Loucy (cell line): ENCODE results near the gene IFNA2.

Experiments
- H2AFZ ChIP-seq: fragments of 200-600 bp; sonication (generic); 2 replicates; pipeline ENCODE4 v1.6.0; 2016; ENCODE audit warnings: antibody characterized with exemption, mild to moderate bottlenecking, low read length, moderate library complexity
- H3F3A ChIP-seq: fragments of 200-600 bp; 2 replicates; pipeline ENCODE4 v1.6.0; 2016; ENCODE audit warnings: antibody characterized with exemption, low read depth, mild to moderate bottlenecking
- H3K27me3 ChIP-seq: fragments of 200-600 bp; sonication (generic); 2 replicates; pipeline ENCODE4 v1.6.1; 2014; ENCODE audit warnings: low read length, mild to moderate bottlenecking; ENCODE audit not compliant: insufficient read depth, poor library complexity, severe bottlenecking
- H3K36me3 ChIP-seq: fragments of 200-600 bp; sonication (generic); 2 replicates; pipeline ENCODE4 v1.6.1; 2016; ENCODE audit warnings: low read length; ENCODE audit not compliant: insufficient read depth
- H3K4me1 ChIP-seq: fragments of 200-600 bp; sonication (generic); 2 replicates; pipeline ENCODE4 v1.5.1; 2014; ENCODE audit warnings: low read length, mild to moderate bottlenecking; ENCODE audit not compliant: insufficient read depth, poor library complexity, severe bottlenecking
- H3K4me2 ChIP-seq: fragments of 200-600 bp; sonication (generic); 2 replicates; pipeline ENCODE4 v1.6.0; 2014; ENCODE audit warnings: antibody characterized with exemption, low read length, low read depth, mild to moderate bottlenecking; ENCODE audit not compliant: poor library complexity, severe bottlenecking
- H3K4me3 ChIP-seq: fragments of 200-600 bp; sonication (generic); 2 replicates; pipeline ENCODE4 v1.5.1; 2014; ENCODE audit warnings: low read length, mild to moderate bottlenecking, mixed read lengths; ENCODE audit not compliant: poor library complexity, severe bottlenecking
- H3K79me2 ChIP-seq: fragments of 200-600 bp; sonication (generic); 2 replicates; pipeline ENCODE4 v1.6.1; 2014; ENCODE audit warnings: low read length; ENCODE audit not compliant: insufficient read depth
- H3K9ac ChIP-seq: fragments of 200-600 bp; sonication (generic); 2 replicates; pipeline ENCODE4 v1.6.0; 2014; ENCODE audit warnings: mild to moderate bottlenecking, low read depth, low read length, moderate library complexity; ENCODE audit not compliant: poor library complexity, severe bottlenecking
- H3K9me2 ChIP-seq: fragments of 200-600 bp; sonication (generic); replicated peaks from 2 replicates; pipeline ENCODE4 v1.6.1; 2016; ENCODE audit warnings: low read depth, low read length, mixed read lengths
- H3K9me3 ChIP-seq: fragments of 200-600 bp; sonication (generic); 2 replicates; pipeline ENCODE4 v1.6.1; 2014; ENCODE audit warnings: mild to moderate bottlenecking, antibody characterized with exemption, low read length, low read depth; ENCODE audit not compliant: insufficient read depth
- H4K20me1 ChIP-seq: fragments of 200-600 bp; sonication (generic); 2 replicates; pipeline ENCODE4 v1.6.0; 2014; ENCODE audit warnings: antibody characterized with exemption, low read length, mild to moderate bottlenecking; ENCODE audit not compliant: insufficient read depth, poor library complexity, severe bottlenecking
- CTCF ChIP-seq: fragments of 200-600 bp; sonication (generic); conservative IDR thresholded peaks from 2 replicates; pipeline ENCODE4 v1.5.1; 2014; ENCODE audit warnings: mild to moderate bottlenecking, antibody characterized with exemption, low read length
- EZH2phosphoT487 ChIP-seq: fragments of 200-600 bp; IDR thresholded peaks from 2 replicates; pipeline ENCODE4 v1.6.1; 2018; ENCODE audit warnings: antibody characterized with exemption, mild to moderate bottlenecking, moderate library complexity, borderline replicate concordance

The IFNA2 gene

GRCh38 chr9:21415493-21416267 lies 30.5 kb upstream of the IFNA2 start:
- Histone ChIP-seq H2AFZ (no peak overlapping the region), H3K27me3 (no peaks in the 10 kb centered on the region), H3K9me2 (no peaks in the 10 kb centered on the region), H4K20me1 (no peaks in the 10 kb centered on the region), H3K9ac (no peak overlapping the region), H3K36me3 (no peaks in the 10 kb centered on the region), H3F3A (no peaks in the 10 kb centered on the region), H3K9me3 (no peaks in the 10 kb centered on the region), H3K79me2 (no peaks in the 10 kb centered on the region), H3K4me1 (no peaks in the 10 kb centered on the region), H3K4me2 (no peak overlapping the region), H3K4me3 (no peak overlapping the region)
- TF ChIP-seq EZH2phosphoT487 (no peak), CTCF (no peak)

GRCh38 chr9:21414220-21414940 lies 29.2 kb upstream of the IFNA2 start:
- H3K36me3 ChIP-seq = no peaks in the 10 kb centered on the region
- H2AFZ ChIP-seq = peak overlapping the region; percentile 69; the same call in 1 of the 2 replicates
- H3K79me2 ChIP-seq = no peaks in the 10 kb centered on the region
- no peak overlapping the region for H3K4me3 ChIP-seq
- H3K9me3 ChIP-seq = no peaks in the 10 kb centered on the region
- no peaks in the 10 kb centered on the region for H4K20me1 ChIP-seq
- no peaks in the 10 kb centered on the region for H3K4me1 ChIP-seq
- no peak overlapping the region for H3K4me2 ChIP-seq
- no peak overlapping the region for H3K9ac ChIP-seq
- no peaks in the 10 kb centered on the region for H3K9me2 ChIP-seq
- H3F3A ChIP-seq = no peaks in the 10 kb centered on the region
- TF ChIP-seq EZH2phosphoT487 (no peak), CTCF (no peak)
- H3K27me3 ChIP-seq = no peaks in the 10 kb centered on the region

- Histone ChIP-seq H3K4me2 (no peak overlapping the region), H3K4me3 (no peak overlapping the region), H3K79me2 (no peaks in the 10 kb centered on the region), H2AFZ (peak overlapping the region; percentile 69), H3K9ac (no peak overlapping the region), H3K9me3 (no peaks in the 10 kb centered on the region), H3K4me1 (no peaks in the 10 kb centered on the region), H3K36me3 (no peaks in the 10 kb centered on the region), H4K20me1 (no peaks in the 10 kb centered on the region), H3F3A (no peaks in the 10 kb centered on the region), H3K27me3 (no peaks in the 10 kb centered on the region), H3K9me2 (no peaks in the 10 kb centered on the region)
- TF ChIP-seq CTCF = peak; percentile 53
- no peak for TF ChIP-seq EZH2phosphoT487
Measured at GRCh38 chr9:21413624-21414023, 28.4 kb upstream of the IFNA2 start.
